H1 (cell line): ENCODE data around the gene POPDC3. TPM values are rescaled to one million over a fixed set of nuclear protein-coding genes. Genes with fewer than 3 reads are reported as not detected.

Experiments
- CTCF ChIA-PET: fragments of 300-600 bp; sonication (Branson Sonifier 250); formaldehyde crosslinking; loops from one replicate; lab custom pipeline; 2021; ENCODE audit not compliant: partially characterized antibody; lab: Charles Lee
- POLR2A ChIA-PET: fragments of 300-600 bp; sonication (Branson Sonifier 250); formaldehyde crosslinking; loops from one replicate; lab custom pipeline; 2021; ENCODE audit warnings: inconsistent platforms; ENCODE audit not compliant: partially characterized antibody; lab: Charles Lee
- DNase-seq, 2 experiments: peaks; one replicate each; pipeline versions ENCODE4 v3.0.0 to v3.0.0-alpha.2; 2010 to 2022; ENCODE audit warnings: low spot score in 2 of 2, low read depth in 1 of 2, mixed read lengths in 1 of 2
- FAIRE-seq: peaks from 2 replicates; lab custom pipeline; 2011; peaks lifted over from hg19 to GRCh38; lab: Jason Lieb, UNC
- H2AFZ ChIP-seq: 2 replicates; pipeline ENCODE4 v1.8.1; 2012; ENCODE audit warnings: low read length, inconsistent platforms
- H2AK5ac ChIP-seq: 2 replicates; pipeline ENCODE4 v1.6.1; 2013; ENCODE audit warnings: low read depth, low read length
- H2BK120ac ChIP-seq: replicated peaks from 2 replicates; pipeline ENCODE3; 2013; ENCODE audit warnings: low read depth, low read length, inconsistent platforms
- H2BK12ac ChIP-seq: 2 replicates; pipeline ENCODE4 v1.6.1; 2013; ENCODE audit warnings: low read depth, low read length
- H2BK15ac ChIP-seq: 2 replicates; pipeline ENCODE4 v1.6.1; 2013; ENCODE audit warnings: low read length
- H2BK20ac ChIP-seq: 2 replicates; pipeline ENCODE4 v1.6.1; 2013; ENCODE audit warnings: low read length
- H2BK5ac ChIP-seq: 2 replicates; pipeline ENCODE4 v1.6.1; 2013; ENCODE audit warnings: low read depth, low read length
- H3K14ac ChIP-seq: 2 replicates; pipeline ENCODE4 v1.6.1; 2013; ENCODE audit warnings: inconsistent platforms; ENCODE audit not compliant: insufficient read length
- H3K18ac ChIP-seq: 2 replicates; pipeline ENCODE4 v1.6.1; 2013; ENCODE audit warnings: low read length; ENCODE audit errors: extremely low read depth
- H3K23ac ChIP-seq: 2 replicates; pipeline ENCODE4 v1.6.1; 2013; ENCODE audit warnings: inconsistent platforms; ENCODE audit not compliant: insufficient read length
- H3K23me2 ChIP-seq: 2 replicates; pipeline ENCODE4 v1.6.1; 2013; ENCODE audit warnings: low read depth, low read length
- H3K27ac ChIP-seq: 2 replicates; pipeline ENCODE4 v1.6.1; 2011; ENCODE audit warnings: low read depth, low read length, inconsistent platforms
- H3K27me3 ChIP-seq, 4 experiments: replicated peaks in 1 of 4; 1 replicate in 1 of 4; 2 replicates in 3 of 4; pipeline versions ENCODE4 v1.6.1 to v1.8.1; 2011 to 2013; ENCODE audit warnings: low read length in 3 of 4, mild to moderate bottlenecking in 3 of 4, inconsistent platforms in 2 of 4, mixed read lengths in 2 of 4, moderate library complexity in 1 of 4; ENCODE audit not compliant: control insufficient read depth in 3 of 4, insufficient read depth in 3 of 4; ENCODE audit errors: extremely low read depth in 1 of 4
- H3K36me3 ChIP-seq, 4 experiments: 2 replicates each; pipeline versions ENCODE4 v1.6.1 to v1.8.1; 2011 to 2013; ENCODE audit warnings: mild to moderate bottlenecking in 4 of 4, low read length in 3 of 4, moderate library complexity in 2 of 4, control low read depth in 1 of 4, inconsistent platforms in 1 of 4; ENCODE audit not compliant: insufficient read depth in 4 of 4, control insufficient read depth in 2 of 4
- H3K4ac ChIP-seq: replicated peaks from 2 replicates; pipeline ENCODE3; 2013; ENCODE audit warnings: low read length, low read depth, mixed read lengths, inconsistent platforms; ENCODE audit not compliant: insufficient read length
- H3K4me1 ChIP-seq, 4 experiments: replicated peaks in 1 of 4; 1 replicate in 1 of 4; 2 replicates in 3 of 4; pipeline versions ENCODE4 v1.6.1 to v1.8.1; 2011 to 2013; ENCODE audit warnings: low read length in 3 of 4, inconsistent platforms in 2 of 4, mixed read lengths in 1 of 4; ENCODE audit not compliant: insufficient read depth in 4 of 4, control insufficient read depth in 3 of 4
- H3K4me2 ChIP-seq, 2 experiments: 2 replicates each; pipeline versions ENCODE4 v1.6.1 to v1.8.1; 2011 to 2013; ENCODE audit warnings: low read depth in 2 of 2, low read length in 2 of 2, control low read depth in 1 of 2, inconsistent platforms in 1 of 2, mild to moderate bottlenecking in 1 of 2; ENCODE audit not compliant: insufficient read depth in 1 of 2
- H3K4me3 ChIP-seq, 4 experiments: fragments of 200-600, 300-600 bp in 1 of 4; sonication (generic), shearing (Covaris generic), sonication (Bioruptor Twin) in 1 of 4; 2 replicates each; pipeline versions ENCODE4 v1.5.1 to v1.8.1; 2011 to 2016; ENCODE audit warnings: low read length in 4 of 4, low read depth in 3 of 4, control low read depth in 2 of 4, inconsistent platforms in 2 of 4, mild to moderate bottlenecking in 2 of 4, mixed read lengths in 1 of 4, moderate library complexity in 1 of 4; ENCODE audit not compliant: insufficient read depth in 2 of 4; ENCODE audit errors: extremely low read depth in 1 of 4
- H3K56ac ChIP-seq: replicated peaks from 2 replicates; pipeline ENCODE3; 2013; ENCODE audit warnings: low read depth, mild to moderate bottlenecking, mixed read lengths, low read length, inconsistent platforms; ENCODE audit not compliant: insufficient read length
- H3K79me1 ChIP-seq: 2 replicates; pipeline ENCODE4 v1.6.1; 2013; ENCODE audit warnings: low read depth, low read length, control low read depth
- H3K79me2 ChIP-seq, 2 experiments: 2 replicates each; pipeline versions ENCODE4 v1.6.1 to v1.8.1; 2012 to 2013; ENCODE audit warnings: low read length in 2 of 2, mild to moderate bottlenecking in 2 of 2, inconsistent platforms in 1 of 2; ENCODE audit not compliant: insufficient read depth in 2 of 2, control insufficient read depth in 1 of 2
- H3K9ac ChIP-seq, 4 experiments: replicated peaks in 1 of 4; 1 replicate in 1 of 4; 2 replicates in 3 of 4; pipeline versions ENCODE4 v1.6.1 to v1.8.1; 2011 to 2013; ENCODE audit warnings: low read depth in 3 of 4, low read length in 3 of 4, control low read depth in 2 of 4, mild to moderate bottlenecking in 2 of 4, moderate library complexity in 2 of 4, inconsistent platforms in 1 of 4; ENCODE audit errors: extremely low read depth in 1 of 4
- H3K9me3 ChIP-seq, 2 experiments: 2 replicates each; pipeline versions ENCODE4 v1.6.1 to v1.8.1; 2012 to 2013; ENCODE audit warnings: mild to moderate bottlenecking in 2 of 2, moderate library complexity in 2 of 2, control low read depth in 1 of 2, inconsistent platforms in 1 of 2, low read depth in 1 of 2, low read length in 1 of 2, mixed read lengths in 1 of 2; ENCODE audit not compliant: insufficient read depth in 2 of 2
- H4K20me1 ChIP-seq, 2 experiments: replicated peaks in 1 of 2; 2 replicates each; pipeline versions ENCODE3 to v1.8.1; 2011 to 2013; ENCODE audit warnings: inconsistent platforms in 2 of 2, low read length in 2 of 2, mild to moderate bottlenecking in 1 of 2; ENCODE audit not compliant: insufficient read depth in 2 of 2, control insufficient read depth in 1 of 2
- H4K5ac ChIP-seq: 2 replicates; pipeline ENCODE4 v1.6.1; 2013; ENCODE audit warnings: low read length, low read depth, mixed read lengths, inconsistent platforms; ENCODE audit not compliant: insufficient read length
- H4K8ac ChIP-seq: 2 replicates; pipeline ENCODE4 v1.8.0; 2013; ENCODE audit warnings: mild to moderate bottlenecking, moderate library complexity, low read length, inconsistent platforms; ENCODE audit not compliant: insufficient read depth; ENCODE audit errors: extremely low read depth
- H4K91ac ChIP-seq: replicated peaks from 2 replicates; pipeline ENCODE3; 2013; ENCODE audit warnings: low read length, mixed read lengths, inconsistent platforms; ENCODE audit not compliant: insufficient read length
- BCL11A ChIP-seq, 2 experiments: IDR thresholded peaks; one replicate each; pipeline ENCODE4 v1.6.1; 2011; ENCODE audit warnings: low read depth in 2 of 2, low read length in 2 of 2, mild to moderate bottlenecking in 2 of 2
- BRCA1 ChIP-seq: IDR thresholded peaks from 2 replicates; pipeline ENCODE4 v1.6.1; 2012; ENCODE audit warnings: low read depth, low read length, improper control_type of control experiment
- CEBPB ChIP-seq: IDR thresholded peaks from 2 replicates; pipeline ENCODE4 v1.6.1; 2012; ENCODE audit warnings: low read depth, low read length
- CHD1 ChIP-seq: IDR thresholded peaks from 2 replicates; pipeline ENCODE4 v1.6.1; 2012; ENCODE audit warnings: low read depth, low read length, improper control_type of control experiment
- PHF8 ChIP-seq: fragments of 200-600 bp; sonication (generic); conservative IDR thresholded peaks from 2 replicates; pipeline ENCODE4 v1.7.1; 2012; ENCODE audit warnings: low read depth, mild to moderate bottlenecking, inconsistent platforms, low read length, moderate library complexity
- POLR2A ChIP-seq, 2 experiments: IDR thresholded peaks; 1 replicate in 1 of 2; 2 replicates in 1 of 2; pipeline ENCODE4 v1.6.1; 2011; ENCODE audit warnings: low read depth in 2 of 2, low read length in 2 of 2, mild to moderate bottlenecking in 2 of 2; ENCODE audit errors: control extremely low read depth in 1 of 2
- RXRA ChIP-seq: IDR thresholded peaks from 2 replicates; pipeline ENCODE4 v1.6.1; 2011; ENCODE audit warnings: low read depth, mild to moderate bottlenecking, low read length, moderate library complexity; ENCODE audit not compliant: insufficient read depth
- SAP30 ChIP-seq: fragments of 300-600 bp; sonication (generic); IDR thresholded peaks from 2 replicates; pipeline ENCODE4 v1.7.1; 2012; ENCODE audit warnings: low read length, moderate library complexity, mild to moderate bottlenecking, inconsistent platforms; ENCODE audit not compliant: insufficient read depth, insufficient replicate concordance
- SP2 ChIP-seq: IDR thresholded peaks from 2 replicates; pipeline ENCODE4 v1.6.1; 2012; ENCODE audit warnings: mild to moderate bottlenecking, low read length, inconsistent platforms
- TAF7 ChIP-seq: optimal IDR thresholded peaks from 2 replicates; pipeline ENCODE3; 2011; ENCODE audit warnings: low read depth, mild to moderate bottlenecking, inconsistent platforms, low read length, moderate library complexity, borderline replicate concordance
- polyA plus RNA-seq, 7 experiments: library from polyadenylated mRNA; depleted of rRNA in 3 of 7; stranded (reverse) in 5 of 7; unstranded in 2 of 7; fragments of >200 nt in 5 of 7; fragments of 200-250 nt in 2 of 7; gene quantifications; 1 replicate in 5 of 7; 2 replicates in 1 of 7; 4 replicates in 1 of 7; pipeline versions ENCODE4 v1.2.1 to v1.2.3, GENCODE V29; 2011 to 2013; ENCODE audit warnings: missing spikeins in 2 of 7, mixed read lengths in 2 of 7
- total RNA-seq: library from RNA; stranded (reverse); fragmentation: NEBNext Ultra II Directional; extraction: Animal tissue kit (Norgen Biotek cat#: 25700); gene quantifications from 2 replicates; pipeline ENCODE4 v1.2.1, GENCODE V29; 2021
- TF ChIP-seq, protein P1 (sequence below), 3 experiments: IDR thresholded peaks; 1 replicate in 2 of 3; 2 replicates in 1 of 3; pipeline versions ENCODE4 v1.5.1 to v1.6.1; 2011; ENCODE audit warnings: low read length in 3 of 3, mild to moderate bottlenecking in 3 of 3, inconsistent platforms in 2 of 3, low read depth in 1 of 3, moderate library complexity in 1 of 3; ENCODE audit not compliant: insufficient read depth in 1 of 3; ENCODE audit errors: control extremely low read depth in 1 of 3

Gene POPDC3
- total and polyA plus RNA-seq, 2 of the 8 experiments (the other 6 are each of a cell fraction or from before 2014, with no cell fraction given), result 3.7 to 6.5 TPM

DNA sequence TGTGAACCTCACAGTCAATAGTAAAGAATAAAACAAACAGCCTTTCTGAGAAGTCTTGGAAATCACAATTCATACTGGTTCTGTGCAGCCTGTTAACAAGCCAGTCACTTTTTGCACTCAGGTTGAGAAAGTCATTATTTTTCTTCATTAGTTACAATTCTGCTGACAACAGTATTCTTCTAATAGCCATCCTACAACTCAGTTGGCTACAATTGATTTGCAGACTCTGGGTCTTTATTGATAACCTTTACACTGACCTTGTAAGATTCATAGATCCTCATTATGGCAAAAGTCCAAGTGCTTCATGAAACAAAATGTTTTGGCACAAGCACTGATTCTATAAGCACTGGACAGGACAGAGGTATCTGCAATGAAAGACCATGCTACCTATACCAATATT lies 34.9 kb upstream of the POPDC3 start:
- H3K27ac ChIP-seq, result no peak overlapping the region
- no peak overlapping the region for H2AFZ ChIP-seq
- no peak overlapping the region for H3K23ac ChIP-seq
- H3K4ac ChIP-seq, result no peak overlapping the region
- TF ChIP-seq SAP30 (no peak), SP2 (no peak), RXRA (no peak), POLR2A (IDR thresholded peaks at IDR 0.05; ENCODE audit: control extremely low read depth in 1 of 2, low read depth in 2 of 2, low read length in 2 of 2) (no peak), CHD1 (no peak), TAF7 (no peak), PHF8 (no peak), BCL11A (IDR thresholded peaks at IDR 0.05; ENCODE audit: low read depth in 2 of 2, low read length in 2 of 2) (no peak), CEBPB (no peak), BRCA1 (no peak)
- TF ChIP-seq, protein P1, sequence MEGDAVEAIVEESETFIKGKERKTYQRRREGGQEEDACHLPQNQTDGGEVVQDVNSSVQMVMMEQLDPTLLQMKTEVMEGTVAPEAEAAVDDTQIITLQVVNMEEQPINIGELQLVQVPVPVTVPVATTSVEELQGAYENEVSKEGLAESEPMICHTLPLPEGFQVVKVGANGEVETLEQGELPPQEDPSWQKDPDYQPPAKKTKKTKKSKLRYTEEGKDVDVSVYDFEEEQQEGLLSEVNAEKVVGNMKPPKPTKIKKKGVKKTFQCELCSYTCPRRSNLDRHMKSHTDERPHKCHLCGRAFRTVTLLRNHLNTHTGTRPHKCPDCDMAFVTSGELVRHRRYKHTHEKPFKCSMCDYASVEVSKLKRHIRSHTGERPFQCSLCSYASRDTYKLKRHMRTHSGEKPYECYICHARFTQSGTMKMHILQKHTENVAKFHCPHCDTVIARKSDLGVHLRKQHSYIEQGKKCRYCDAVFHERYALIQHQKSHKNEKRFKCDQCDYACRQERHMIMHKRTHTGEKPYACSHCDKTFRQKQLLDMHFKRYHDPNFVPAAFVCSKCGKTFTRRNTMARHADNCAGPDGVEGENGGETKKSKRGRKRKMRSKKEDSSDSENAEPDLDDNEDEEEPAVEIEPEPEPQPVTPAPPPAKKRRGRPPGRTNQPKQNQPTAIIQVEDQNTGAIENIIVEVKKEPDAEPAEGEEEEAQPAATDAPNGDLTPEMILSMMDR (IDR thresholded peaks at IDR 0.05; ENCODE audit: control extremely low read depth in 1 of 3, insufficient read depth in 1 of 3, low read depth in 1 of 3, low read length in 3 of 3), result no peak
- TF ChIP-seq, all 59 proteins: peak for 0
- no peaks in the 10 kb centered on the region for H3K36me3 ChIP-seq
- H3K79me1 ChIP-seq, result no peaks in the 10 kb centered on the region
- H3K9ac ChIP-seq, result no peak overlapping the region
- no peaks in the 10 kb centered on the region for H3K23me2 ChIP-seq
- no peaks in the 10 kb centered on the region for H3K4me1 ChIP-seq
- POLR2A ChIA-PET, result no interaction called here
- no peak overlapping the region for H2BK12ac ChIP-seq
- H3K79me2 ChIP-seq, result no peaks in the 10 kb centered on the region
- no peak overlapping the region for H2BK5ac ChIP-seq
- no peak overlapping the region for H4K8ac ChIP-seq
- FAIRE-seq (no peak), DNase-seq (no peak)
- no peak overlapping the region for H3K4me2 ChIP-seq
- no peaks in the 10 kb centered on the region for H3K27me3 ChIP-seq
- CTCF ChIA-PET, result no interaction called here
- no peak overlapping the region for H3K14ac ChIP-seq
- no peaks in the 10 kb centered on the region for H3K9me3 ChIP-seq
- no peak overlapping the region for H2BK20ac ChIP-seq
- no peak overlapping the region for H3K4me3 ChIP-seq
- no peak overlapping the region for H4K91ac ChIP-seq
- no peak overlapping the region for H3K56ac ChIP-seq
- no peak overlapping the region for H2BK120ac ChIP-seq
- no peak overlapping the region for H2BK15ac ChIP-seq
- no peaks in the 10 kb centered on the region for H4K20me1 ChIP-seq
- no peak overlapping the region for H3K18ac ChIP-seq
- no peak overlapping the region for H4K5ac ChIP-seq
- no peak overlapping the region for H2AK5ac ChIP-seq
